SK-N-SH treated with all-trans-retinoic acid at 6 μM for 48 hours (cell line): Measurements from ENCODE around the gene TAS2R46.

ENCODE experiments used
- ATAC-seq: fragments of 200-7000 bp; cut with Tn5 transposase; 3 replicates; pipeline ENCODE4 v1.9.1; 2020; ENCODE audit warnings: mild to moderate bottlenecking, moderate library complexity
- ARNTL ChIP-seq: fragments of 450-650 bp; formaldehyde crosslinking; IDR thresholded peaks from 2 replicates; pipeline ENCODE4 v1.5.0; 2020; ENCODE audit warnings: low read depth, mild to moderate bottlenecking, moderate library complexity, borderline replicate concordance
- BACH2 ChIP-seq: fragments of 250-450 bp; sonication (Bioruptor Pico); IDR thresholded peaks from 2 replicates; pipeline ENCODE4 v1.9.0; 2021; ENCODE audit warnings: mild to moderate bottlenecking, borderline replicate concordance
- CSDC2 ChIP-seq: fragments of 250-450 bp; sonication (Bioruptor Pico); IDR thresholded peaks from 2 replicates; pipeline ENCODE4 v1.5.0; 2020; ENCODE audit warnings: mild to moderate bottlenecking, moderate library complexity
- ESRRG ChIP-seq: fragments of 250-450 bp; sonication (Bioruptor Pico); IDR thresholded peaks from 2 replicates; pipeline ENCODE4 v1.6.1; 2021; ENCODE audit warnings: mild to moderate bottlenecking
- GLIS3 ChIP-seq: fragments of 250-450 bp; sonication (Bioruptor Pico); IDR thresholded peaks from 2 replicates; pipeline ENCODE4 v1.5.0; 2020; ENCODE audit warnings: mild to moderate bottlenecking, moderate library complexity
- ISL1 ChIP-seq: fragments of 250-450 bp; sonication (Bioruptor Pico); IDR thresholded peaks from 2 replicates; pipeline ENCODE4 v2.1.2; 2022; ENCODE audit warnings: mild to moderate bottlenecking, moderate library complexity
- OSR1 ChIP-seq: fragments of 250-450 bp; sonication (Bioruptor Pico); IDR thresholded peaks from 2 replicates; pipeline ENCODE4 v1.8.0; 2022; ENCODE audit warnings: moderate library complexity, mild to moderate bottlenecking, inconsistent platforms
- PATZ1 ChIP-seq: fragments of 250-450 bp; sonication (Bioruptor Pico); IDR thresholded peaks from 2 replicates; pipeline ENCODE4 v1.8.0; 2020; ENCODE audit warnings: mild to moderate bottlenecking, moderate library complexity, borderline replicate concordance
- PPARA ChIP-seq: fragments of 250-450 bp; sonication (Bioruptor Pico); IDR thresholded peaks from 2 replicates; pipeline ENCODE4 v1.5.0; 2020; ENCODE audit warnings: mild to moderate bottlenecking, borderline replicate concordance
- RARB ChIP-seq: fragments of 250-450 bp; sonication (Bioruptor Pico); IDR thresholded peaks from 2 replicates; pipeline ENCODE4 v1.8.0; 2021; ENCODE audit warnings: mild to moderate bottlenecking, moderate library complexity
- SNAI2 ChIP-seq: fragments of 250-450 bp; sonication (Bioruptor Pico); IDR thresholded peaks from 2 replicates; pipeline ENCODE4 v1.5.0; 2020; ENCODE audit warnings: mild to moderate bottlenecking, moderate library complexity
- TCF4 ChIP-seq: fragments of 250-450 bp; sonication (Bioruptor Pico); IDR thresholded peaks from 2 replicates; pipeline ENCODE4 v1.8.0; 2021; ENCODE audit warnings: mild to moderate bottlenecking, moderate library complexity, borderline replicate concordance
- TOX ChIP-seq: fragments of 250-450 bp; sonication (Bioruptor Pico); IDR thresholded peaks from 2 replicates; pipeline ENCODE4 v1.8.0; 2021; ENCODE audit warnings: mild to moderate bottlenecking, moderate library complexity, borderline replicate concordance
- ZC3H10 ChIP-seq: fragments of 250-450 bp; sonication (Bioruptor Pico); IDR thresholded peaks from 2 replicates; pipeline ENCODE4 v1.5.1; 2021; ENCODE audit warnings: mild to moderate bottlenecking, moderate library complexity
- ZFP3 ChIP-seq: fragments of 250-450 bp; sonication (Bioruptor Pico); IDR thresholded peaks from 2 replicates; pipeline ENCODE4 v1.5.0; 2020; ENCODE audit warnings: mild to moderate bottlenecking, moderate library complexity
- ZFP30 ChIP-seq: fragments of 450-650 bp; formaldehyde crosslinking; IDR thresholded peaks from 2 replicates; pipeline ENCODE4 v1.5.0; 2022; ENCODE audit warnings: mild to moderate bottlenecking, moderate library complexity
- ZNF565 ChIP-seq: fragments of 450-650 bp; formaldehyde crosslinking; conservative IDR thresholded peaks from 2 replicates; pipeline ENCODE4 v1.5.0; 2020; ENCODE audit warnings: low read depth, mild to moderate bottlenecking, moderate library complexity
- ZNF70 ChIP-seq: fragments of 450-650 bp; formaldehyde crosslinking; IDR thresholded peaks from 2 replicates; pipeline ENCODE4 v1.5.0; 2020; ENCODE audit warnings: mild to moderate bottlenecking, moderate library complexity
- ZNF8 ChIP-seq: fragments of 450-650 bp; formaldehyde crosslinking; IDR thresholded peaks from 2 replicates; pipeline ENCODE4 v1.5.0; 2020; ENCODE audit warnings: mild to moderate bottlenecking, moderate library complexity
- TF ChIP-seq, protein P1 (sequence below): fragments of 250-450 bp; sonication (Bioruptor Pico); IDR thresholded peaks from 2 replicates; pipeline ENCODE4 v1.5.1; 2020; ENCODE audit warnings: low read depth, mild to moderate bottlenecking, moderate library complexity
- TF ChIP-seq, protein P2 (sequence below): fragments of 250-450 bp; sonication (Bioruptor Pico); IDR thresholded peaks from 2 replicates; pipeline ENCODE4 v1.8.0; 2021; ENCODE audit warnings: low read depth, mild to moderate bottlenecking, moderate library complexity, borderline replicate concordance
- TF ChIP-seq, protein P3 (sequence below): fragments of 250-450 bp; sonication (Bioruptor Pico); IDR thresholded peaks from 2 replicates; pipeline ENCODE4 v1.5.1; 2021; ENCODE audit warnings: mild to moderate bottlenecking, moderate library complexity
- TF ChIP-seq, protein P4 (sequence below): fragments of 250-450 bp; sonication (Bioruptor Pico); IDR thresholded peaks from 2 replicates; pipeline ENCODE4 v1.5.0; 2020; ENCODE audit warnings: mild to moderate bottlenecking, moderate library complexity

Gene TAS2R46

DNA sequence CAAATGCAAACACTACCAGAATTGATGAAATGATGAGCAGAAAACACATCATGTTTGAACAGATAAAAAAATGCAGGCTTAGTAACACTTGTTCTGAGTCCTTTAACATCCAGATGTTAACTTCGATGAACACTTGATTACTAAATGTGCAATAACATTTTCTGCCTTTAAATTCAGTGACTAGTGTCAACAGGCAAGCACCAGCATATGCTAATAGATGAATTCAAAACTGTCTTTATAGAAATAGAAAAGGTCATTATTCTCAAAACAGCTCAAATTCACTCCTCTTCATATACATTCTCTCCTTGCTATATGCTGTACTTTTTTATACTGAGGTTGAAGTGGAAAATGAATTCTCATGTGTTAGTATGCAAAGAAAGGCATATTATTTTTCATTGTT, 39.6 kb downstream of the TAS2R46 start, which contains the start of gene TAS2R19 (continued):
- no peak for TF ChIP-seq CSDC2 (CRISPR knock-in tag)
- TF ChIP-seq ZFP3 (CRISPR knock-in tag), result no peak
- TF ChIP-seq PPARA (CRISPR knock-in tag), result no peak

DNA sequence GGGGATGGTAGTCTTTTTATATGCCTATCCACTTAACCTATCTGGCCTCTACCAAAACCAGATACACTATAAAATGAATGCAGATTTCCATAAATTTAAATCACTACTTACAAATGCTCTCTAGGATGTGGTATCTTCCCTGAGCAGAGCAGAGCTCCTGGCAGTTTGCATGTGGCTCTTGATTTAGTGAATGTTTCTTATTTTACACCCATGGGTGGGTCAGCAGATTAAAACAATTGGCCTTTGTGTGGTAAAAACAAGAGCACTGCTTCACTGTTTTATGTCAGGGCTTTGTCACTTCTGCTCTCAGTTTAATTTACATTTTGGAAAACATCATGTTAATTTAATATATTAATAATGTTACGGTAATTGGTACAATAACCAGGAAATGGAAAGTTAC, 45.2 kb downstream of the TAS2R46 start:
- ATAC-seq, result no peak
- TF ChIP-seq GLIS3 (CRISPR knock-in tag) (no peak), OSR1 (CRISPR knock-in tag) (no peak), SNAI2 (no peak), TOX (no peak), RARB (CRISPR knock-in tag) (no peak), ARNTL (CRISPR knock-in tag) (no peak), BACH2 (CRISPR knock-in tag) (no peak), ZC3H10 (CRISPR knock-in tag) (no peak), TCF4 (CRISPR knock-in tag) (no peak), PATZ1 (CRISPR knock-in tag) (no peak), ZNF8 (no peak)
- TF ChIP-seq, protein P1, sequence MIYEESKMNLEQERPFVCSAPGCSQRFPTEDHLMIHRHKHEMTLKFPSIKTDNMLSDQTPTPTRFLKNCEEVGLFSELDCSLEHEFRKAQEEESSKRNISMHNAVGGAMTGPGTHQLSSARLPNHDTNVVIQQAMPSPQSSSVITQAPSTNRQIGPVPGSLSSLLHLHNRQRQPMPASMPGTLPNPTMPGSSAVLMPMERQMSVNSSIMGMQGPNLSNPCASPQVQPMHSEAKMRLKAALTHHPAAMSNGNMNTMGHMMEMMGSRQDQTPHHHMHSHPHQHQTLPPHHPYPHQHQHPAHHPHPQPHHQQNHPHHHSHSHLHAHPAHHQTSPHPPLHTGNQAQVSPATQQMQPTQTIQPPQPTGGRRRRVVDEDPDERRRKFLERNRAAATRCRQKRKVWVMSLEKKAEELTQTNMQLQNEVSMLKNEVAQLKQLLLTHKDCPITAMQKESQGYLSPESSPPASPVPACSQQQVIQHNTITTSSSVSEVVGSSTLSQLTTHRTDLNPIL (CRISPR knock-in tag), result no peak
- TF ChIP-seq, protein P2, sequence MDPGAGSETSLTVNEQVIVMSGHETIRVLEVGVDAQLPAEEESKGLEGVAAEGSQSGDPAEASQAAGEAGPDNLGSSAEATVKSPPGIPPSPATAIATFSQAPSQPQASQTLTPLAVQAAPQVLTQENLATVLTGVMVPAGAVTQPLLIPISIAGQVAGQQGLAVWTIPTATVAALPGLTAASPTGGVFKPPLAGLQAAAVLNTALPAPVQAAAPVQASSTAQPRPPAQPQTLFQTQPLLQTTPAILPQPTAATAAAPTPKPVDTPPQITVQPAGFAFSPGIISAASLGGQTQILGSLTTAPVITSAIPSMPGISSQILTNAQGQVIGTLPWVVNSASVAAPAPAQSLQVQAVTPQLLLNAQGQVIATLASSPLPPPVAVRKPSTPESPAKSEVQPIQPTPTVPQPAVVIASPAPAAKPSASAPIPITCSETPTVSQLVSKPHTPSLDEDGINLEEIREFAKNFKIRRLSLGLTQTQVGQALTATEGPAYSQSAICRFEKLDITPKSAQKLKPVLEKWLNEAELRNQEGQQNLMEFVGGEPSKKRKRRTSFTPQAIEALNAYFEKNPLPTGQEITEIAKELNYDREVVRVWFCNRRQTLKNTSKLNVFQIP (CRISPR knock-in tag), result no peak
- TF ChIP-seq, protein P3, sequence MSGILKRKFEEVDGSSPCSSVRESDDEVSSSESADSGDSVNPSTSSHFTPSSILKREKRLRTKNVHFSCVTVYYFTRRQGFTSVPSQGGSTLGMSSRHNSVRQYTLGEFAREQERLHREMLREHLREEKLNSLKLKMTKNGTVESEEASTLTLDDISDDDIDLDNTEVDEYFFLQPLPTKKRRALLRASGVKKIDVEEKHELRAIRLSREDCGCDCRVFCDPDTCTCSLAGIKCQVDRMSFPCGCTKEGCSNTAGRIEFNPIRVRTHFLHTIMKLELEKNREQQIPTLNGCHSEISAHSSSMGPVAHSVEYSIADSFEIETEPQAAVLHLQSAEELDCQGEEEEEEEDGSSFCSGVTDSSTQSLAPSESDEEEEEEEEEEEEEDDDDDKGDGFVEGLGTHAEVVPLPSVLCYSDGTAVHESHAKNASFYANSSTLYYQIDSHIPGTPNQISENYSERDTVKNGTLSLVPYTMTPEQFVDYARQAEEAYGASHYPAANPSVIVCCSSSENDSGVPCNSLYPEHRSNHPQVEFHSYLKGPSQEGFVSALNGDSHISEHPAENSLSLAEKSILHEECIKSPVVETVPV, result no peak

DNA sequence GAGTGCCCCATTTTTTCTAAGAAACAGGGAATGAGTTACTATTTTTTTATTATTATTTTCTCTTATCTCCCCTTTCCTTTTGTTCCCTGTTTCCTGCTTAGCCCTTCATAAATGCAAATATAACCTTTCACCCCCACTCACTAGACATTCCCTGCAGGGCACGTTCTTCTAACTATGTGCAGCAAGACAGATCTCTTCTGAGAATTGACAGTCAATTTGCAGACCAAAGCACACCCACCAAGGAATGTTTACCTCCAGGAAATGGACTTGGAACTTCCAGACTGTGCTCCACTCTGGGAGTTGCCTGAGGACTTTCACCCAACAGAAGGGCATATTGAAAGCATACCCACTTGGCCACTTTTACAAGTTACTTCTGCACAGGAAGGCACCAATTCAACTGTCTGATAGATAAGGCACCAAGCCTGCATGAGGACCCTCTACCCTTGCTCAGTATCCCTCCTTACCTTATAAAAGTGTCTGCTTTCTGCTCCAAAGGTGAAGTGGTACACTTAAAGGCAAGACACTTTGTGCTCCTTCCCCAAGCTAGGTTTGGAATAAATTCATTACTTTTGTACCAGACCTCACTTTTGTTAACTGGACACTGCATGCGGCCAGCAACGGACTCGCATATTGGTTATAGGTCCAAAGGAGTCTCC, 46.2 kb downstream of the TAS2R46 start:
- ATAC-seq, result no peak
- no peak for TF ChIP-seq GLIS3 (CRISPR knock-in tag)
- no peak for TF ChIP-seq ARNTL (CRISPR knock-in tag)
- TF ChIP-seq ESRRG (CRISPR knock-in tag), result no peak
- no peak for TF ChIP-seq ZNF565 (CRISPR knock-in tag)
- TF ChIP-seq ZFP30, result no peak
- TF ChIP-seq ZNF70 (CRISPR knock-in tag), result no peak
- no peak for TF ChIP-seq TCF4 (CRISPR knock-in tag)
- TF ChIP-seq TOX, result no peak
- TF ChIP-seq PPARA (CRISPR knock-in tag), result no peak
- no peak for TF ChIP-seq RARB (CRISPR knock-in tag)
- TF ChIP-seq, protein P4, sequence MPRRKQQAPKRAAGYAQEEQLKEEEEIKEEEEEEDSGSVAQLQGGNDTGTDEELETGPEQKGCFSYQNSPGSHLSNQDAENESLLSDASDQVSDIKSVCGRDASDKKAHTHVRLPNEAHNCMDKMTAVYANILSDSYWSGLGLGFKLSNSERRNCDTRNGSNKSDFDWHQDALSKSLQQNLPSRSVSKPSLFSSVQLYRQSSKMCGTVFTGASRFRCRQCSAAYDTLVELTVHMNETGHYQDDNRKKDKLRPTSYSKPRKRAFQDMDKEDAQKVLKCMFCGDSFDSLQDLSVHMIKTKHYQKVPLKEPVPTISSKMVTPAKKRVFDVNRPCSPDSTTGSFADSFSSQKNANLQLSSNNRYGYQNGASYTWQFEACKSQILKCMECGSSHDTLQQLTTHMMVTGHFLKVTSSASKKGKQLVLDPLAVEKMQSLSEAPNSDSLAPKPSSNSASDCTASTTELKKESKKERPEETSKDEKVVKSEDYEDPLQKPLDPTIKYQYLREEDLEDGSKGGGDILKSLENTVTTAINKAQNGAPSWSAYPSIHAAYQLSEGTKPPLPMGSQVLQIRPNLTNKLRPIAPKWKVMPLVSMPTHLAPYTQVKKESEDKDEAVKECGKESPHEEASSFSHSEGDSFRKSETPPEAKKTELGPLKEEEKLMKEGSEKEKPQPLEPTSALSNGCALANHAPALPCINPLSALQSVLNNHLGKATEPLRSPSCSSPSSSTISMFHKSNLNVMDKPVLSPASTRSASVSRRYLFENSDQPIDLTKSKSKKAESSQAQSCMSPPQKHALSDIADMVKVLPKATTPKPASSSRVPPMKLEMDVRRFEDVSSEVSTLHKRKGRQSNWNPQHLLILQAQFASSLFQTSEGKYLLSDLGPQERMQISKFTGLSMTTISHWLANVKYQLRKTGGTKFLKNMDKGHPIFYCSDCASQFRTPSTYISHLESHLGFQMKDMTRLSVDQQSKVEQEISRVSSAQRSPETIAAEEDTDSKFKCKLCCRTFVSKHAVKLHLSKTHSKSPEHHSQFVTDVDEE (CRISPR knock-in tag), result no peak
- no peak for TF ChIP-seq ISL1 (CRISPR knock-in tag)
- TF ChIP-seq, protein P2 (CRISPR knock-in tag), result no peak
- TF ChIP-seq, protein P3, result no peak
- no peak for TF ChIP-seq OSR1 (CRISPR knock-in tag)
- no peak for TF ChIP-seq CSDC2 (CRISPR knock-in tag)
- no peak for TF ChIP-seq ZC3H10 (CRISPR knock-in tag)
